GM18517 (cell line): ENCODE data around the gene TRIM66.

Experiments
- ATAC-seq: cut with Tn5 transposase; IDR thresholded peaks from one replicate; pipeline ENCODE4 v1.9.1; 2021; ENCODE audit warnings: mild to moderate bottlenecking, moderate library complexity; ENCODE audit not compliant: unreplicated experiment

Gene TRIM66

GRCh38 chr11:8715501-8715900 is 33.0 kb upstream of the TRIM66 start:
- no peak for ATAC-seq

- ATAC-seq, result no peak
Observed at GRCh38 chr11:8714622-8715225, 32.3 kb upstream of the TRIM66 start.

GRCh38 chr11:8713760-8714454 is 31.4 kb upstream of the TRIM66 start:
- no peak for ATAC-seq

GRCh38 chr11:8712506-8712905 is 30.0 kb upstream of the TRIM66 start:
- no peak for ATAC-seq

GRCh38 chr11:8711895-8712442 is 29.5 kb upstream of the TRIM66 start:
- ATAC-seq, result no peak

GRCh38 chr11:8709777-8710176 is 27.3 kb upstream of the TRIM66 start:
- ATAC-seq, result no peak

GRCh38 chr11:8709002-8709672 is 26.7 kb upstream of the TRIM66 start:
- no peak for ATAC-seq

GRCh38 chr11:8707541-8708191 is 25.2 kb upstream of the TRIM66 start:
- no peak for ATAC-seq

GRCh38 chr11:8706673-8707432 is 24.4 kb upstream of the TRIM66 start:
- no peak for ATAC-seq

- no peak for ATAC-seq
Observed at GRCh38 chr11:8705146-8705545, 22.7 kb upstream of the TRIM66 start.

GRCh38 chr11:8704136-8704535 is 21.7 kb upstream of the TRIM66 start:
- no peak for ATAC-seq

- ATAC-seq, result no peak
Observed at GRCh38 chr11:8702598-8702915, 20.1 kb upstream of the TRIM66 start.

- ATAC-seq, result no peak
Observed at GRCh38 chr11:8701891-8702597, 19.6 kb upstream of the TRIM66 start.

GRCh38 chr11:8699903-8700302 is 17.4 kb upstream of the TRIM66 start:
- no peak for ATAC-seq

- no peak for ATAC-seq
Observed at GRCh38 chr11:8698917-8699441, 16.5 kb upstream of the TRIM66 start.

GRCh38 chr11:8698379-8698851 is 15.9 kb upstream of the TRIM66 start:
- ATAC-seq, result no peak

- no peak for ATAC-seq
Observed at GRCh38 chr11:8697054-8697453, 14.6 kb upstream of the TRIM66 start.

GRCh38 chr11:8694137-8694536 is 11.7 kb upstream of the TRIM66 start:
- ATAC-seq, result no peak

GRCh38 chr11:8693555-8693954 is 11.1 kb upstream of the TRIM66 start:
- no peak for ATAC-seq

- no peak for ATAC-seq
Observed at GRCh38 chr11:8693010-8693551, 10.6 kb upstream of the TRIM66 start.
